Measurements from ENCODE around the gene DUSP28. TPM values are rescaled to one million over a fixed set of nuclear protein-coding genes. Genes with fewer than 3 reads are reported as not detected.

DUSP28 gene
- total and polyA plus RNA-seq, 4 donors: 1.9 to 4.1 (median 3.0) TPM

DNA sequence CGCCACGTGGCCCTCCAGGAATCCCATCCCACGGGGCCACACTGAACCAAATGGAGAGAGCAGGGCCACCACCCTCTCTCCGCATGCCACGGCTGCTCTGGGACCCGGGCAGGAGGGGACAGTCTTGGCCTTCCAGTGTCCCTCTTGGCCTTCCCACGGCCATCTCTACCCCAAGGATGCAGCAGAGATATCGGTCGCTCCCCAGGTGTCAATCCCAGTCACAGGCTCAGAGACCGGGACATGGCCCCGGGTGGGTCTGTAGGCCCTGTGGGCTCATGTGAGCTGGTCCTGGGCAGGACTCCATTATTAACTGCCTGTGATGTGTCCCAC is 41.6 kb downstream of the DUSP28 start:
- H3K36me3 ChIP-seq (ENCODE audit: control insufficient read depth in 4 of 4, insufficient read depth in 3 of 4, low read depth in 1 of 4, low read length in 3 of 4): peaks cover 0 to 11% (median 4%) of the 10 kb centered on the region in 4 donors
- H3K4me3 ChIP-seq (ENCODE audit: low read depth in 1 of 3, low read length in 3 of 3): no peak overlapping the region
- DNase-seq (ENCODE audit: low spot score): no peak
- TF ChIP-seq TAF1 (conservative IDR thresholded peaks at IDR 0.05) (no peak), GABPA (IDR thresholded peaks at IDR 0.05 in 1 of 2, conservative IDR thresholded peaks at IDR 0.05 in 1 of 2) (no peak), REST (IDR thresholded peaks at IDR 0.05) (no peak), RXRA (IDR thresholded peaks at IDR 0.05) (no peak), NR2F2 (IDR thresholded peaks at IDR 0.05) (no peak)
- TF ChIP-seq, protein P1, sequence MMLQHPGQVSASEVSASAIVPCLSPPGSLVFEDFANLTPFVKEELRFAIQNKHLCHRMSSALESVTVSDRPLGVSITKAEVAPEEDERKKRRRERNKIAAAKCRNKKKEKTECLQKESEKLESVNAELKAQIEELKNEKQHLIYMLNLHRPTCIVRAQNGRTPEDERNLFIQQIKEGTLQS (IDR thresholded peaks at IDR 0.05): no peak
- H3K4me1 ChIP-seq (ENCODE audit: control insufficient read depth in 4 of 4, insufficient read depth in 4 of 4, low read length in 3 of 4): peaks cover 2 to 13% (median 8%) of the 10 kb centered on the region in 4 donors
- 95% methylated on average over 11 of the region's 11 CpGs for WGBS
- H3K27me3 ChIP-seq (ENCODE audit: control insufficient read depth in 4 of 4, insufficient read depth in 4 of 4, low read length in 3 of 4): no peaks in the 10 kb centered on the region
- H3K9me3 ChIP-seq (ENCODE audit: control insufficient read depth in 4 of 4, low read length in 3 of 4): no peaks in the 10 kb centered on the region
- H3K27ac ChIP-seq (ENCODE audit: low read depth in 1 of 2, low read length in 2 of 2): no peak overlapping the region
- H3K9ac ChIP-seq (ENCODE audit: low read depth in 1 of 2, low read length in 2 of 2): no peak overlapping the region

DNA sequence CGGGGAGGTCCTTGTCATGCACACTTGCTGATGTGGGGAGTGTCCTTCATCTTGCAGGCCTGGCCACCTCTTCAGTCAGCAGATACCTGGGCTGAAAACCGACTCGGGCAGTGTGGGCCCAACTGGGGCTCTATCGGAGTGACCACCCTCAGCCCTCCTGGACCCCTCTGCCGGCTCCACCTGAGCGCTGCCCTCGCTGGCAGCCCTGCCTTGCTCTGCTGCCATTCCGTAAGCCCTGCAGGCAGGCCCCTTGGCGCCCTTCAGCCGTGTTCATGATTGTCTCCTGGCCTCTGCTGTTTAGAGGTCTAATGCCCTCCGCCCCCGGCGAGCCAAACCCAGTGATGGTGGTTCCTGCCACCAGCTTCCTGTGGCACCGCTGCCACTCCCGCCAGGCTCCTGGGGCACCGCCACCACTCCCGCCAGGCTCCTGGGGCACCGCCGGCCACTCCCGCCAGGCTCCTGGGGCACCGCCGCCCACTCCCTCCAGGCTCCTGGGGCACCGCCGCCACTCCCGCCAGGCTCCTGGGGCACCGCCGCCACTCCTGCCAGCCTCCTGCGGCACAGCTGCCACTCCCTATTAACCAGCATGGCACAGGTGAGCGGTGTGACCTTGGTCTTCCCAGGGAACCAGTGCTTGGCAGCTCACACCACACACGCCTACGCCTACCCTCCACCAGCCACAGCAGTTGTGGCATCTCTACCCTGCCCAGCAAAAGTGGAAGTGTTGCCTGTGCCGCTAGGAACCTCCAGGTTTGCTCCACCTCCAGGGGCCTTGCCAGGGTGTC is 42.3 kb downstream of the DUSP28 start:
- 91% methylated on average over 32 of the region's 32 CpGs for WGBS
- H3K27ac ChIP-seq (ENCODE audit: low read depth in 1 of 2, low read length in 2 of 2): no peak overlapping the region
- peaks cover 0 to 11% (median 4%) of the 10 kb centered on the region in 4 donors for H3K36me3 ChIP-seq (ENCODE audit: control insufficient read depth in 4 of 4, insufficient read depth in 3 of 4, low read depth in 1 of 4, low read length in 3 of 4)
- H3K9ac ChIP-seq (ENCODE audit: low read depth in 1 of 2, low read length in 2 of 2): no peak overlapping the region
- DNase-seq (ENCODE audit: low spot score): no peak
- H3K9me3 ChIP-seq (ENCODE audit: control insufficient read depth in 4 of 4, low read length in 3 of 4): no peaks in the 10 kb centered on the region
- TF ChIP-seq FOXA2 (IDR thresholded peaks at IDR 0.05) (no peak), HNF4G (IDR thresholded peaks at IDR 0.05) (no peak), MAX (IDR thresholded peaks at IDR 0.05) (no peak), SP1 (IDR thresholded peaks at IDR 0.05) (no peak), EGR1 (IDR thresholded peaks at IDR 0.05; ENCODE audit: low read depth in 2 of 2) (no peak), NR2F2 (IDR thresholded peaks at IDR 0.05) (no peak), GABPA (IDR thresholded peaks at IDR 0.05 in 1 of 2, conservative IDR thresholded peaks at IDR 0.05 in 1 of 2) (no peak)
- no peak overlapping the region for H3K4me3 ChIP-seq (ENCODE audit: low read depth in 1 of 3, low read length in 3 of 3)
- H3K27me3 ChIP-seq (ENCODE audit: control insufficient read depth in 4 of 4, insufficient read depth in 4 of 4, low read length in 3 of 4): no peaks in the 10 kb centered on the region
- H3K4me1 ChIP-seq (ENCODE audit: control insufficient read depth in 4 of 4, insufficient read depth in 4 of 4, low read length in 3 of 4): peaks cover 2 to 11% (median 6%) of the 10 kb centered on the region in 4 donors

GRCh38 chr2:240603081-240603835 is 43.1 kb downstream of the DUSP28 start:
- Histone ChIP-seq H3K9ac (ENCODE audit: low read depth in 1 of 2, low read length in 2 of 2) (no peak overlapping the region), H3K4me1 (ENCODE audit: control insufficient read depth in 4 of 4, insufficient read depth in 4 of 4, low read length in 3 of 4) (peaks cover 2 to 11% (median 6%) of the 10 kb centered on the region in 4 donors), H3K4me3 (ENCODE audit: low read depth in 1 of 3, low read length in 3 of 3) (no peak overlapping the region), H3K36me3 (ENCODE audit: control insufficient read depth in 4 of 4, insufficient read depth in 3 of 4, low read depth in 1 of 4, low read length in 3 of 4) (peaks cover 0 to 5% (median 2%) of the 10 kb centered on the region in 4 donors), H3K27ac (ENCODE audit: low read depth in 1 of 2, low read length in 2 of 2) (no peak overlapping the region), H3K9me3 (ENCODE audit: control insufficient read depth in 4 of 4, low read length in 3 of 4) (no peaks in the 10 kb centered on the region), H3K27me3 (ENCODE audit: control insufficient read depth in 4 of 4, insufficient read depth in 4 of 4, low read length in 3 of 4) (no peaks in the 10 kb centered on the region)
- DNase-seq (ENCODE audit: low spot score): no peak
- TF ChIP-seq RXRA (IDR thresholded peaks at IDR 0.05): no peak
- no peak for TF ChIP-seq TAF1 (conservative IDR thresholded peaks at IDR 0.05)
- no peak for TF ChIP-seq CTCF (IDR thresholded peaks at IDR 0.05; ENCODE audit: low read depth, low read length, missing input control)
- TF ChIP-seq RAD21 (IDR thresholded peaks at IDR 0.05): no peak
- TF ChIP-seq HNF4G (IDR thresholded peaks at IDR 0.05): no peak
- TF ChIP-seq SP1 (IDR thresholded peaks at IDR 0.05): no peak
- TF ChIP-seq, protein P1 (IDR thresholded peaks at IDR 0.05): no peak
- TF ChIP-seq, protein P2, sequence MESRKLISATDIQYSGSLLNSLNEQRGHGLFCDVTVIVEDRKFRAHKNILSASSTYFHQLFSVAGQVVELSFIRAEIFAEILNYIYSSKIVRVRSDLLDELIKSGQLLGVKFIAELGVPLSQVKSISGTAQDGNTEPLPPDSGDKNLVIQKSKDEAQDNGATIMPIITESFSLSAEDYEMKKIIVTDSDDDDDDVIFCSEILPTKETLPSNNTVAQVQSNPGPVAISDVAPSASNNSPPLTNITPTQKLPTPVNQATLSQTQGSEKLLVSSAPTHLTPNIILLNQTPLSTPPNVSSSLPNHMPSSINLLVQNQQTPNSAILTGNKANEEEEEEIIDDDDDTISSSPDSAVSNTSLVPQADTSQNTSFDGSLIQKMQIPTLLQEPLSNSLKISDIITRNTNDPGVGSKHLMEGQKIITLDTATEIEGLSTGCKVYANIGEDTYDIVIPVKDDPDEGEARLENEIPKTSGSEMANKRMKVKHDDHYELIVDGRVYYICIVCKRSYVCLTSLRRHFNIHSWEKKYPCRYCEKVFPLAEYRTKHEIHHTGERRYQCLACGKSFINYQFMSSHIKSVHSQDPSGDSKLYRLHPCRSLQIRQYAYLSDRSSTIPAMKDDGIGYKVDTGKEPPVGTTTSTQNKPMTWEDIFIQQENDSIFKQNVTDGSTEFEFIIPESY (IDR thresholded peaks at IDR 0.05): no peak
- no peak for TF ChIP-seq EGR1 (IDR thresholded peaks at IDR 0.05; ENCODE audit: low read depth in 2 of 2)
- 94% methylated on average over 22 of the region's 22 CpGs for WGBS
